Mesendoderm (in vitro differentiated cells): Measurements from ENCODE around the gene MS4A1.
"Not testable (repeated sequence)": the region's sequence is repeated elsewhere in the genome, so short reads cannot be mapped to it uniquely, and the experiment has no call there.

ENCODE experiments used
- DNase-seq: peaks from one replicate; pipeline ENCODE4 v3.0.0; 2013
- H2AK5ac ChIP-seq: 2 replicates; pipeline ENCODE4 v1.6.1; 2013; ENCODE audit warnings: low read length, inconsistent platforms
- H2BK120ac ChIP-seq: 2 replicates; pipeline ENCODE4 v1.6.1; 2013; ENCODE audit warnings: low read depth, mild to moderate bottlenecking, low read length, moderate library complexity, mixed read lengths
- H2BK15ac ChIP-seq: replicated peaks from 2 replicates; pipeline ENCODE4 v1.6.1; 2013; ENCODE audit warnings: low read depth, mild to moderate bottlenecking, moderate library complexity
- H2BK5ac ChIP-seq: 2 replicates; pipeline ENCODE4 v1.6.1; 2013; ENCODE audit warnings: low read length, inconsistent platforms
- H3K18ac ChIP-seq: 2 replicates; pipeline ENCODE4 v1.6.1; 2013; ENCODE audit warnings: mild to moderate bottlenecking, low read length, mixed read lengths
- H3K23ac ChIP-seq: one replicate; pipeline ENCODE4 v1.6.1; 2013; ENCODE audit warnings: low read length
- H3K27ac ChIP-seq: 2 replicates; pipeline ENCODE4 v1.5.1; 2013; ENCODE audit warnings: low read depth, mild to moderate bottlenecking, inconsistent platforms, low read length, moderate library complexity
- H3K27me3 ChIP-seq: 2 replicates; pipeline ENCODE4 v1.6.1; 2013; ENCODE audit warnings: low read length, control low read depth, mild to moderate bottlenecking, inconsistent platforms; ENCODE audit not compliant: insufficient read depth, poor library complexity
- H3K36me3 ChIP-seq: 2 replicates; pipeline ENCODE4 v1.6.1; 2013; ENCODE audit warnings: low read length, inconsistent platforms; ENCODE audit not compliant: control insufficient read depth, insufficient read depth
- H3K4ac ChIP-seq: one replicate; pipeline ENCODE4 v1.6.1; 2013; ENCODE audit warnings: low read depth, mild to moderate bottlenecking, low read length, moderate library complexity
- H3K4me1 ChIP-seq: 2 replicates; pipeline ENCODE4 v1.6.1; 2013; ENCODE audit warnings: low read depth, low read length, inconsistent platforms; ENCODE audit not compliant: control insufficient read depth
- H3K4me2 ChIP-seq: 2 replicates; pipeline ENCODE4 v1.6.1; 2013; ENCODE audit warnings: low read length
- H3K4me3 ChIP-seq: 2 replicates; pipeline ENCODE4 v1.5.1; 2013; ENCODE audit warnings: mild to moderate bottlenecking, low read length
- H3K56ac ChIP-seq: one replicate; pipeline ENCODE4 v1.6.1; 2013; ENCODE audit warnings: low read length
- H3K79me1 ChIP-seq: 2 replicates; pipeline ENCODE4 v1.6.1; 2013; ENCODE audit warnings: low read length, inconsistent platforms
- H3K79me2 ChIP-seq: 2 replicates; pipeline ENCODE4 v1.6.1; 2013; ENCODE audit warnings: mild to moderate bottlenecking, low read length; ENCODE audit not compliant: control insufficient read depth, insufficient read depth
- H3K9ac ChIP-seq: 2 replicates; pipeline ENCODE4 v1.6.1; 2013; ENCODE audit warnings: low read length, inconsistent platforms
- H4K5ac ChIP-seq: one replicate; pipeline ENCODE4 v1.6.1; 2013; ENCODE audit warnings: low read length
- H4K8ac ChIP-seq: one replicate; pipeline ENCODE4 v1.6.1; 2013; ENCODE audit warnings: low read depth, mild to moderate bottlenecking, control low read depth, low read length, moderate library complexity
- WGBS: extraction: QIAGEN DNeasy Blood & Tissue Kit; methylation state at CpG from one replicate; pipeline ENCODE4 v1.1.7; 2013; ENCODE audit warnings: low lambda C conversion rate, missing lambda C conversion rate; ENCODE audit not compliant: insufficient coverage; ENCODE audit errors: extremely low coverage; 5-methylcytosine and 5-hydroxymethylcytosine counted together

The MS4A1 gene

DNA sequence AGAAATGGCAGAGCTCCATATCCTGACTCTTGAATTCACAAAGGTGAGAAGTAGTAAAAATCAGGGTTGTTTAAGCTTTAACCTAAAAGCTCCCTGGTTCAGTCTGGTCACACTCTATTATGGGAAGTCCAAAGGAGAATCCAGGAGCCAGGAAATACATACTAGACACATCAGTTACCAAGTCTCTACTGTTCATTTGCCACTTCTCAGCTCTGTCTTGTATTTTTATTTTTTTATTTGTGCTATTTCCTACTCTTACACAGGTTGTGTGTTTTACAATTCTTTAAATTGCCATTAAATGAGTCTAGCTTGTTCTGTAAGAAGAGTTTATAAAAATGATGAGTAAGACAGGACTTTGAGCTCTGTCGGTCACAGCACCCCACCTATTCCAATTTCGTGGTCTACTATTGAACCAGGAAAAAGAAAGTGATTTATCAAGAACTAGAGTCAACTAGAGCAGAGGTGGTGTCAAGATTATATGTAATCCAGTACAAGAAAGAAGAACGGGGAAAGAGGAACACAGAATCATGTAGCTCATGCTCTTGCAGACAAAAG, 46.7 kb downstream of the MS4A1 start:
- H2BK5ac ChIP-seq = no peak overlapping the region
- no peak for DNase-seq
- no peaks in the 10 kb centered on the region for H3K27me3 ChIP-seq
- H3K4ac ChIP-seq = no peak overlapping the region
- H3K79me1 ChIP-seq = no peaks in the 10 kb centered on the region
- H3K4me1 ChIP-seq = no peaks in the 10 kb centered on the region
- no peak overlapping the region for H3K4me2 ChIP-seq
- H3K27ac ChIP-seq = no peak overlapping the region
- WGBS = no CpG with 5 or more reads among the region's 3 CpGs
- no peak overlapping the region for H3K9ac ChIP-seq
- H3K36me3 ChIP-seq = no peaks in the 10 kb centered on the region
- H2AK5ac ChIP-seq = no peak overlapping the region
- no peak overlapping the region for H2BK15ac ChIP-seq
- no peak overlapping the region for H3K23ac ChIP-seq
- no peaks in the 10 kb centered on the region for H3K79me2 ChIP-seq
- H3K56ac ChIP-seq = no peak overlapping the region
- no peak overlapping the region for H2BK120ac ChIP-seq
- no peak overlapping the region for H3K4me3 ChIP-seq
- no peak overlapping the region for H3K18ac ChIP-seq
- no peak overlapping the region for H4K5ac ChIP-seq
- peak overlapping the region; percentile 5 for H4K8ac ChIP-seq

DNA sequence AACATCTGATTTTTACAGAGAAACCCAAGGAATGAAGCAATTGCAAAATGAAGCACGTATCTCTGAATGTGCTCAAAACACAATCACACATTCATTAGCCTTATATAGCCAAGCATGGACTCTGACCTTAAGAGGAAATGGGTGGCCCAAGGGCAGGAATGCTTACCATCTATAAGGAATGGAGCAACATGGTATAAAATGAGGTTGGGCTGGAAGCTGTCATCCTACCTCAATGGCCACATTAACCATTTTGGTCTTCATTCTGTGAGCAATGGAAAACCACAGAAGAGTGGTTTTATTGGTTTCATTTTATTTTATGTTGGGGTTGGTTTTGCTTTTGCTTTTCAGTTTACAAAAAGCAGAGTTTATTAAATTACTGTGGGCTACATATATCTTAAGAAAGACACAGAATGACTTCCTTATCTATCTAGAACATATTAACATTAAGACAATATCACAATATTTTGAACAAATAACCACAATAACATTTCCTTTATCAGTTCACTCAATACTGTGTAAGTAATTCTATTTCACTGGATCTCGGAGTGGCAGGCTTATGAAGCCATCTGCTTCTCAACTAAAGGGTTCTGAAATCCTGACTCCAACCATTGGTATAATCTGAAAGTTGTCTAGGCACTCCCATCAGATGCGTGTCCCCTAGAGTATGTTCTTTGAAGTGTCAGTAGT, 48.7 kb downstream of the MS4A1 start:
- H2BK5ac ChIP-seq = no peak overlapping the region
- H3K27ac ChIP-seq = no peak overlapping the region
- H2BK15ac ChIP-seq = no peak overlapping the region
- no peaks in the 10 kb centered on the region for H3K79me1 ChIP-seq
- H3K4me3 ChIP-seq = no peak overlapping the region
- no peaks in the 10 kb centered on the region for H3K36me3 ChIP-seq
- no peak for DNase-seq
- H4K8ac ChIP-seq = no peak overlapping the region
- H3K4me2 ChIP-seq = no peak overlapping the region
- H3K27me3 ChIP-seq = no peaks in the 10 kb centered on the region
- no peak overlapping the region for H3K4ac ChIP-seq
- no peak overlapping the region for H3K56ac ChIP-seq
- no CpG with 5 or more reads among the region's 3 CpGs for WGBS
- H3K9ac ChIP-seq = no peak overlapping the region
- no peak overlapping the region for H2BK120ac ChIP-seq
- H2AK5ac ChIP-seq = no peak overlapping the region
- no peaks in the 10 kb centered on the region for H3K4me1 ChIP-seq
- no peak overlapping the region for H3K23ac ChIP-seq
- H3K18ac ChIP-seq = no peak overlapping the region
- H4K5ac ChIP-seq = no peak overlapping the region
- no peaks in the 10 kb centered on the region for H3K79me2 ChIP-seq

DNA sequence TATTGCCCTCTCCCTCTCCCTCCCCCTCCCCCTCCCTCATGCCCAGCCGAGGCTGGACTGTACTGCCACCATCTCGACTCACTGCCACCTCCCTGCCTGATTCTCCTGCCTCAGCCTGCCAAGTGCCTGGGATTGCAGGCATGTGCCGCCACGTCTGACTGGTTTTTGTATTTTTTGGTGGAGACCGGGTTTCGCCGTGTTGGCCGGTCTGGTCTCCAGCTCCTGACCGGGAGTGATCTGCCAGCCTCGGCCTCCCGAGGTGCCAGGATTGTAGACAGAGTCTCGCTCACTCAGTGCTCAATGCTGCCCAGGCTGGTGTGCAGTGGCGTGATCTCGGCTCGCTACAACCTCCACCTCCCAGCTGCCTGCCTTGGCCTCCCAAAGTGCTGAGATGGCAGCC, 54.0 kb downstream of the MS4A1 start:
- not testable (repeated sequence) for H4K5ac ChIP-seq, H3K4me3 ChIP-seq, H2BK120ac ChIP-seq, H3K23ac ChIP-seq, H2BK15ac ChIP-seq, H3K56ac ChIP-seq, H2AK5ac ChIP-seq, H3K4me1 ChIP-seq, H3K4me2 ChIP-seq, H3K18ac ChIP-seq, H3K79me1 ChIP-seq, H3K4ac ChIP-seq, H2BK5ac ChIP-seq, H3K9ac ChIP-seq, H3K27me3 ChIP-seq, H3K27ac ChIP-seq, H3K79me2 ChIP-seq, H3K36me3 ChIP-seq, DNase-seq, H4K8ac ChIP-seq
- WGBS = no CpG with 5 or more reads among the region's 15 CpGs

DNA sequence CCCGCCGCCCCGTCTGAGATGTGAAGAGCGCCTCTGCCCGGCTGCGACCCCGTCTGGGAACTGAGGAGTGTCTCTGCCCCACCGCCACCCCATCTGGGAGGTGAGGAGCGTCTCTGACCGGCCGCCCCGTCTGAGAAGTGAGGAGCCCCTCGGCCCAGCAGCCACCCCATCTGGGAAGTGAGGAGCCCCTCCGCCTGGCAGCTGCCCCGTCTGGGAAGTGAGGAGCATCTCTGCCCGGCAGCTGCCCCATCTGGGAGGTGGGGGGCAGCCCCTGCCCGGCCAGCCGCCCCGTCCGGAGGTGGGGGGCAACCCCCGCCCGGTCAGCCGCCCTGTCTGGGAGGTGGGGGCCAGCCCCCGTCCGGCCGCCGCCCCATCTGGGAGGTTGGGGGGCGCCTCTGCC, 54.6 kb downstream of the MS4A1 start:
- H3K4me3 ChIP-seq, H2BK5ac ChIP-seq, H2BK120ac ChIP-seq, H3K56ac ChIP-seq, H4K8ac ChIP-seq, H3K79me2 ChIP-seq, H3K9ac ChIP-seq, H3K4me1 ChIP-seq, H3K18ac ChIP-seq, H3K4ac ChIP-seq, H3K4me2 ChIP-seq, H3K27me3 ChIP-seq, H4K5ac ChIP-seq, H3K79me1 ChIP-seq, H3K36me3 ChIP-seq, H2BK15ac ChIP-seq, H2AK5ac ChIP-seq, H3K23ac ChIP-seq, H3K27ac ChIP-seq, DNase-seq: not testable (repeated sequence)
- no CpG with 5 or more reads among the region's 28 CpGs for WGBS

DNA sequence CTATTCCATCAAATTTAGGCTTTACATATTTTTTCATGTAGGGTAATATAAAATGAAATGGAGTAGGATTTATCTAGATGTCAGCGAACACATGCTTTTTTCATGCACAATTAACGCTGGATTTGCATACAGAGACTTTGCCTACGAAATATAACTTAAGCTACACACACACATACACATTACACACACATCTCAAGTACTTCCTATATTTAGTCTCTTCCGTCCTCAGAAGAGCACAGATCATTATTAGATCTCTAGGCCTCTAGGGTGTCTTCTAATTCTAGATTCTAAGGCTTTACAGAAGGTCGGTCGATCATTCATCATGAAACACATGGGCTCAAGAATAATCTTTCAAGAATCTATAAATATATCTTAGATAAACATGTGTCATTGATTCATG, 55.7 kb downstream of the MS4A1 start:
- H3K9ac ChIP-seq = no peak overlapping the region
- no peak for DNase-seq
- no peak overlapping the region for H2AK5ac ChIP-seq
- no peak overlapping the region for H4K8ac ChIP-seq
- H3K27me3 ChIP-seq = no peaks in the 10 kb centered on the region
- H3K4me2 ChIP-seq = no peak overlapping the region
- no peak overlapping the region for H4K5ac ChIP-seq
- H3K27ac ChIP-seq = no peak overlapping the region
- H3K79me2 ChIP-seq = no peaks in the 10 kb centered on the region
- no peak overlapping the region for H3K4me3 ChIP-seq
- H3K4me1 ChIP-seq = no peaks in the 10 kb centered on the region
- H3K36me3 ChIP-seq = no peaks in the 10 kb centered on the region
- no peak overlapping the region for H2BK120ac ChIP-seq
- H3K18ac ChIP-seq = no peak overlapping the region
- no peak overlapping the region for H3K23ac ChIP-seq
- no peak overlapping the region for H3K4ac ChIP-seq
- no peaks in the 10 kb centered on the region for H3K79me1 ChIP-seq
- WGBS = no CpG with 5 or more reads among the region's 6 CpGs
- H2BK5ac ChIP-seq = no peak overlapping the region
- H2BK15ac ChIP-seq = no peak overlapping the region
- H3K56ac ChIP-seq = no peak overlapping the region
